Inflammatory macrophage treated with lipopolysaccharide for 1 hour (primary cell): ENCODE measurements around the gene MAPK7.

Experiments
- DNase-seq, 2 donors: peaks; one replicate each; pipeline ENCODE4 v3.0.0-alpha.2; 2020 to 2022

The MAPK7 gene

GRCh38 chr17:19378416-19379360 is at the start of gene MAPK7:
TSS of gene MAPK7 (plus strand) at chr17:19378498. CDS start at chr17:19378901, 403 bp downstream.
- peak in 1 of 2 donors; percentile 39 for DNase-seq

GRCh38 chr17:19329136-19329535 is 49.2 kb upstream of the MAPK7 start:
- no peak for DNase-seq

GRCh38 chr17:19329839-19330238 is 48.5 kb upstream of the MAPK7 start:
- DNase-seq, result no peak

- DNase-seq, result no peak
Measured at GRCh38 chr17:19330271-19330670, 48.0 kb upstream of the MAPK7 start.

GRCh38 chr17:19331134-19331533 is 47.2 kb upstream of the MAPK7 start:
- DNase-seq, result no peak

- DNase-seq, result no peak
Measured at GRCh38 chr17:19331543-19332245, 46.6 kb upstream of the MAPK7 start.

GRCh38 chr17:19332371-19333131 is 45.7 kb upstream of the MAPK7 start:
- peak in 1 of 2 donors; percentile 3 for DNase-seq

GRCh38 chr17:19333132-19333440 is 45.2 kb upstream of the MAPK7 start:
- no peak for DNase-seq

GRCh38 chr17:19333736-19334290 is 44.5 kb upstream of the MAPK7 start:
- no peak for DNase-seq

GRCh38 chr17:19334331-19334730 is 44.0 kb upstream of the MAPK7 start:
- no peak for DNase-seq

GRCh38 chr17:19335951-19336631 is 42.2 kb upstream of the MAPK7 start:
- no peak for DNase-seq

GRCh38 chr17:19336938-19337711 is 41.2 kb upstream of the MAPK7 start:
- no peak for DNase-seq

- DNase-seq, result no peak
Measured at GRCh38 chr17:19337712-19338023, 40.6 kb upstream of the MAPK7 start.

GRCh38 chr17:19338031-19338990 is 40.0 kb upstream of the MAPK7 start:
- peak; percentile 38 to 82 for DNase-seq

GRCh38 chr17:19339341-19339815 is 38.9 kb upstream of the MAPK7 start:
- DNase-seq, result no peak

GRCh38 chr17:19341211-19341631 is 37.1 kb upstream of the MAPK7 start:
- no peak for DNase-seq

- no peak for DNase-seq
Measured at GRCh38 chr17:19341641-19342610, 36.4 kb upstream of the MAPK7 start.

- no peak for DNase-seq
Measured at GRCh38 chr17:19342611-19343255, 35.6 kb upstream of the MAPK7 start.

GRCh38 chr17:19343256-19343630 is 35.1 kb upstream of the MAPK7 start:
- DNase-seq, result no peak
